HG02870 (cell line): ENCODE results near the gene GLB1L3.
"Not testable (repeated sequence)": the region's sequence is repeated elsewhere in the genome, so short reads cannot be mapped to it uniquely, and the experiment has no call there.

Source experiments
- ATAC-seq: cut with Tn5 transposase; IDR thresholded peaks from one replicate; pipeline ENCODE4 v1.9.1; 2021; ENCODE audit warnings: mild to moderate bottlenecking, moderate library complexity; ENCODE audit not compliant: unreplicated experiment

Gene GLB1L3

DNA sequence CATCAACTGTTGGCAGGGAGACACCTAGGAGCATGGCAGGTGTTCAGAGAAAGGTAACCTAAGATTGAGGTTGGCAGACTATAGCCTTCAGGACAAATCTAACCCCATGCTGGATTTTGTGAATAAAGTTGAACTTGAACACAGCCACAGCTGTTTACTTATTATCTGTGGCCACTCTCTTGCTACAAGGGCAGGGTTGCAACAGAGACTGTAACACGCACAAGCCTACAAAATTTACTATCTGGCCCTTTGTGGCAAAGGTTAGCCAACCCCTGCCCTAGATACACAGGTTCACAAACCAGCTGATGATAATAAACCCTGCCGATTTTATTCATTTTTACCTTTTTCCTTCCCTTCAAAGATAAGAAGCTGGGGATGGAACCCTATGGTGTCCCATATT is 25.5 kb upstream of the GLB1L3 start:
- ATAC-seq = no peak

- ATAC-seq = peak; percentile 26
These were observed 23.6 kb upstream of the GLB1L3 start for GRCh38 chr11:134252346-134253187.

GRCh38 chr11:134253188-134253993 is 22.8 kb upstream of the GLB1L3 start, which contains the start of the genes ACAD8 and THYN1:
Gene ACAD8 (plus strand): TSS chr11:134253568. CDS start chr11:134253601, 33 bp downstream.
Gene THYN1 (minus strand): TSS chr11:134253352. CDS start chr11:134252882, 470 bp downstream.
- peak; percentile 98 for ATAC-seq

DNA sequence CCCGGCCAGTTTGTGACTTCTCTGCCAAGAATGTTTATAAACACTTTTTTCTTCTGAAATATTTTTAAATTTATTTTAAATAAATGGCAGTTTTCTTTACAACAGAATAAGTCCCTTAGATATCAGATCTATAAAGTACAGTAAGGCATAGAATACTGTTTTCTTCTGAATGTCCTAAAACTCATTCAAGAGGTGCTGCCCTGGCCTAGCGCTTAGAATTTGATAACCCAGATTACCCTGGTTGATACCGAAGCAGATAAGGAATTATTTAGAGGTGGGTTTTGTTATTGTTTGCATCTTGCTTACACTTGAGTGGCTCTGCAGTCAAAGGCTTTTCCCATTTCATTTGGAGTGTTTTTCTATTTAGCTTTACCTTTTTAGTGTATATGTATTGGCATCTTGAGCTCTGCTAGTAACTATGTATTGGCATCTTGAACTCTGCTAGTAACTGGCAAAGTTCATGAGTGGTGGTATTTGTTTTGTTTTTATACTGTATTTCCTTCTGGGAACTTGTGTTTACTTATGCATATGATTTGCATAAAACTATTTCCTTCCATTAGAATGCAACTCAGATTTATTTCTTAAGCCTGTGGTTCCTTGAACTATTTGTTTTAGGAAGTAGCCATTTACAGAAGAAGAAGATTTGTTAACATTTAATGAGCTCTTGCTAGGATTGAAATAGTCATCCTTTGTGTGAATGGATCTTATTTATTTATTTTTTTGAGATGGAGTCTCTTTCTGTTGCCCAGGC is 21.6 kb upstream of the GLB1L3 start:
- ATAC-seq = no peak

DNA sequence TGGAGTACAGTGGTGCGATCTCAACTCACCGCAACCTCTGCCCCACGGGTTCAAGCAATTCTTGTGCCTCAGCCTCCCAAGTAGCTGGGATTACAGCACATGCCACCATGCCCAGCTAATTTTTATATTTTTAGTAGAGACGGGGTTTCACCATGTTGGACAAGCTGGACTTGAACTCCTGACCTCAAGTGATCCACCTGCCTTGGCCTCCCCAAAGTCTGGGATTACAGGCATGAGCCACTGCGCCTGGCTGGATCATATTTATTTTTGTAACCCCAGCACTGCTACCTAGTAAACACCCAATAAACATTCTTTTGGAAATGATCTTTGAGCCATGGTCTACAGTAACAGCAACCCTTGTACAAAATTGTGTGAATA is 21.0 kb upstream of the GLB1L3 start:
- not testable (repeated sequence) for ATAC-seq

DNA sequence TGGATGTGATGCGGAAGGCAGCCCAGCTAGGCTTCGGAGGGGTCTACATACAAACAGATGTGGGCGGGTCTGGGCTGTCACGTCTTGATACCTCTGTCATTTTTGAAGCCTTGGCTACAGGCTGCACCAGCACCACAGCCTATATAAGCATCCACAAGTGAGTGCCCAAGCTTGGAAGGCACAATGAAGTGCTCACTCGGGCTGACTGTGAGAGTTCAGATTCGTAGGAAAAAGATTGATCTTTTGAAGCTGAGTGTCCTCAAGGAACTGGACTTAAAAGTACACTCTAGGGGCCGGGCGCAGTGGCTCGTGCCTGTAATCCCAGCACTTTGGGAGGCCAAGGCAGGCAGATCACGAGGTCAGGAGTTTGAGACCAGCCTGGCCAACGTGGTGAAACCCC is 19.1 kb upstream of the GLB1L3 start:
- ATAC-seq = no peak

DNA sequence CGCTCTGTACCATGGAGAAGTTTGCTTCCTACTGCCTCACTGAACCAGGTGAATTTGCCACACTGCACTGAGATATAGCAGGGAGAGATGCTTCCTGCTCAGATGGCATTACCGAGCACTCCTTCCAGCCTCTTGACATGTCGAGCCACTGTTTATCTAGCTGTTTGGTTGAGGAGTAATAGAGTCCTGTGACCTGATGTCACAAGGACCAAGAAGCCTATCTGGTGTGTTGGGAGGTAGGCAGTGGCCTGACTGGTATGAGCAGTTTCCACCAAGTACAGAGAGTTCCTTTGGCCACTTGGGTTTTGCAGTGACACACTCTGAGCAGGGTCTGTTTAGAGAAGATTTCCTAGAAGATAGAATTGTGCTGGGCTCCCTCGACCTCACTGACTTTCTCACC is 17.6 kb upstream of the GLB1L3 start:
- no peak for ATAC-seq

GRCh38 chr11:134260503-134260902 is 15.7 kb upstream of the GLB1L3 start:
- no peak for ATAC-seq

- ATAC-seq = no peak
These were observed 15.2 kb upstream of the GLB1L3 start for GRCh38 chr11:134260983-134261382.

DNA sequence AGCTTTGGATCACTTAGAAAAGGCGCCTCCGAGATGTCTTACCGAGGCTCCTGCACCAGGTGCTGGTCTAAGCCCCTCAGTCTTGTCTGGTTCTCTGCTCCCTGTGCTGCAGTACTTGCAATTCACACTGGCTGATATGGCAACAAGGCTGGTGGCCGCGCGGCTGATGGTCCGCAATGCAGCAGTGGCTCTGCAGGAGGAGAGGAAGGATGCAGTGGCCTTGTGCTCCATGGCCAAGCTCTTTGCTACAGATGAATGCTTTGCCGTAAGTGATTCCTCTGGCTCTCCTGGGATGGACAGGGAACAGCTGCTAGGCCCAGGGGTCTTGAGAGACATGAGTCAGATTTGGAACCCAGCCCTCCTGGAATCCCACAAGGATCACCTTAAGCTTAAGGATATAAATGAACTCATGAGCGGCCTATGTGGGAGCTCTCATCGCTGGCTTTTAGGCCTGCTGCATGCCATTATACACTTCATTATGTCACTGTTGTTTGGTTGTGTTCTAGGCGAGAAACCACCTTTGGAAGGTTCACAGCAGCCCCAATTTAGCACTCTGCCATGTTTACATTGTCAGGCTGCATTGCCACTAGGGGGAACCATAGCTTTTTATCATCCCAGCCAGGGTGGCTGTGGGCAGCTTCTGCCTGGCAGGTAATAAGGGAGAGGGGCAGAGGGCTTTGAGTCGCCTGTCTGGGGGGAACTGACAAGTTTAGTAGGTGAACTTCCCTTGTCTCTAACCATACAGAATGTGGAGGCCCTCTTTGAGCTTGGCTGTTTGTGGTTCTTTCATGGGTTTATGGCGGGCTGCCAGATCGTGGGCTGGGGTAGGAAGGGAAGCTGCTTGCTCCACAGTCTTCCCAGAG is 14.3 kb upstream of the GLB1L3 start:
- ATAC-seq = no peak

GRCh38 chr11:134264966-134265764 is 11.0 kb upstream of the GLB1L3 start:
- no peak for ATAC-seq

- no peak for ATAC-seq
These were observed 9.7 kb upstream of the GLB1L3 start for GRCh38 chr11:134266440-134266839.

GRCh38 chr11:134266841-134267251 is 9.3 kb upstream of the GLB1L3 start:
- no peak for ATAC-seq

DNA sequence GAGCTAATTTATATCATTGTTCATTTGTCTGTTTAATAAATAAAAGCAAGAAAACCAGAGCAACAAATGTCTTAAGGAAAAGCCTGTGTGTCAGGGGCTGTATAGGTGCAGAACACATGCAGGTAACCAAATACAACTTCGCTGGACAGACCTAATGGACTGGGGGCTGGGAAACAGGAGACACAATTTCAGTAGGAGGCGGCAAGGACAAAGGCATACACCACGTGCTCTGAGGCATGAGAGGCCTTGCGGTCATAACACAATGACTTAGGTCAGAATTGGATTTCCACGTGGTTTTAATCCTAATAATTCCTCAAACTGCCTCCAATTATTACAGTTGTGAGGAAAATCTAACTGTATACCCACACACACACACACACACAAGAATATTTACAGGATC is 8.7 kb upstream of the GLB1L3 start:
- no peak for ATAC-seq

DNA sequence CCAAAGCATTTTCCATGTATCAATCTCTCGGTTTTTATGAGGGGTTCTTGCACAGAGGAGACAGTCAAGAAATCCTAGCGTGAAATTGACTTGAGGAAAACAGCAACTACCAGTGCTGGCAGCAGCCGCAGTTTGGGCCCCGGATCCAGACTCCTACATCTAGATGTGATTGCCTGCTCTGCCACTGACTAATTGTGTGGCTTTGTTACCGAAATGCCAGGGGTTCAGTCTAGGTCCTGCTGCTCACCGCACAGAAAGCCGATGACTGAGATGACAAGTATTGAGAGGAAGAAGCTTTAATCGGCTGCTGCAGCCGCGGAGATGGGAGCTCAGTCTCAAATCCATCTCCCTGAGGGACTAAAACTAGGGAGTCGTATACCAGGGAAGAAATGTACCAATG is 8.2 kb upstream of the GLB1L3 start:
- no peak for ATAC-seq

GRCh38 chr11:134270250-134270714 is 5.9 kb upstream of the GLB1L3 start:
- ATAC-seq = peak; percentile 53

DNA sequence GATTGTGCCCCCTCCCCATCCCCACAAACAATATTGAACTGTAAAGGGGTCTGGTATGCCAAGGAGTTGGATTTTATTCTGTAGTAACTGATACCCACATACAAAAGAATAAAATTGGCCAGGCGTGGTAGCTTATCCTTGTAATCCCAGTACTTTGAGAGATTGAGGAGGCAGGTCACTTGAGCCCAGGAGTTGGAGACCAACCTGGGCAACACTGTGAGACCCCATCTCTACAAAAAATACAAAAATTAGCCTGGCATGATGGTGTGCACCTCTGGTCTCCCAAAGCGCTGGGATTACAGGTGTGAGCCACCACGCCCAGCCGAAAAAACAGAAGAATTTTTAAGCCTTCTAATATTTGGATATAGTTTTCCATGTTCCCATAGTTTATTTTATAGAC is 4.2 kb upstream of the GLB1L3 start:
- ATAC-seq = no peak

GRCh38 chr11:134272381-134273316 is 3.5 kb upstream of the GLB1L3 start:
- no peak for ATAC-seq
